GM12872 (cell line): Measurements from ENCODE around the gene TMEM272.
A peak's percentile ranks its signal among the peaks of the same experiment; 100 is the strongest.

ENCODE experiments used
- TF ChIP-seq, protein P1 (sequence below): IDR thresholded peaks from 3 replicates; pipeline ENCODE4 v1.5.1; 2011; ENCODE audit warnings: low read depth, mild to moderate bottlenecking, low read length, moderate library complexity; ENCODE audit not compliant: insufficient read depth

Gene TMEM272

DNA sequence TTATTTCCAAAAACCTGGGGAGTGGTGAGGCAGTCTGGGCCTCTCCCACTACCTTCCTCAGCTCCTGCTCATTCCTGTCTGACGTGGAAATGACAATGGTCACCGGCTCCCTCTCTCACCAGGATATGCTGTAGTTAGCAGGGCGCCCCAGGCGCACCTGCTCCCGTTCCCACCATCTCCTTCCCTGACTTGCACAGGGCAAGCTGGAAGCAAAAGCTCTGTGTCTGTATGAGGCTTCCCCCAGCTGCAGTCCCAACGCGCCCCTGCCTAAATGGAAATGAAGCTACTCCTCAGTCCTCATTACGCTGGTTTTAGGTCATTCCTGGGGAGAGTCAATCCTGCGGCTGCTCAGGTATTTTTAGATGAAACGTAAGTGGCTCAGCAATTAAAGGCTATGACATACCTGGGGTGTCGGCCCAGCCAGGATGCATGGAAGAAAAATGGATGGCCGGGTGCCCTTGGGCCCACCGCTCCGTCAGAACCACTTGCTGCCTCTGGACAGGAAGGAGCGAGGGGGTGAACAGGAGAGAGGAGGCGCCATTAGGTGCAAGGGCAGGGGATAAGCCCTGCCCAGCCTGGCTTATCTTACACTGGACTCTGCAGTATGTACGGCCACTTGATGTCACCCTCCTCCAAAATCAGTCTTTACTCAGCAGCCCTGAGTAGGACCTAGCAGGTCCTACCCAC, 73.4 kb downstream of the TMEM272 start:
- TF ChIP-seq, protein P1, sequence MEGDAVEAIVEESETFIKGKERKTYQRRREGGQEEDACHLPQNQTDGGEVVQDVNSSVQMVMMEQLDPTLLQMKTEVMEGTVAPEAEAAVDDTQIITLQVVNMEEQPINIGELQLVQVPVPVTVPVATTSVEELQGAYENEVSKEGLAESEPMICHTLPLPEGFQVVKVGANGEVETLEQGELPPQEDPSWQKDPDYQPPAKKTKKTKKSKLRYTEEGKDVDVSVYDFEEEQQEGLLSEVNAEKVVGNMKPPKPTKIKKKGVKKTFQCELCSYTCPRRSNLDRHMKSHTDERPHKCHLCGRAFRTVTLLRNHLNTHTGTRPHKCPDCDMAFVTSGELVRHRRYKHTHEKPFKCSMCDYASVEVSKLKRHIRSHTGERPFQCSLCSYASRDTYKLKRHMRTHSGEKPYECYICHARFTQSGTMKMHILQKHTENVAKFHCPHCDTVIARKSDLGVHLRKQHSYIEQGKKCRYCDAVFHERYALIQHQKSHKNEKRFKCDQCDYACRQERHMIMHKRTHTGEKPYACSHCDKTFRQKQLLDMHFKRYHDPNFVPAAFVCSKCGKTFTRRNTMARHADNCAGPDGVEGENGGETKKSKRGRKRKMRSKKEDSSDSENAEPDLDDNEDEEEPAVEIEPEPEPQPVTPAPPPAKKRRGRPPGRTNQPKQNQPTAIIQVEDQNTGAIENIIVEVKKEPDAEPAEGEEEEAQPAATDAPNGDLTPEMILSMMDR, result no peak

DNA sequence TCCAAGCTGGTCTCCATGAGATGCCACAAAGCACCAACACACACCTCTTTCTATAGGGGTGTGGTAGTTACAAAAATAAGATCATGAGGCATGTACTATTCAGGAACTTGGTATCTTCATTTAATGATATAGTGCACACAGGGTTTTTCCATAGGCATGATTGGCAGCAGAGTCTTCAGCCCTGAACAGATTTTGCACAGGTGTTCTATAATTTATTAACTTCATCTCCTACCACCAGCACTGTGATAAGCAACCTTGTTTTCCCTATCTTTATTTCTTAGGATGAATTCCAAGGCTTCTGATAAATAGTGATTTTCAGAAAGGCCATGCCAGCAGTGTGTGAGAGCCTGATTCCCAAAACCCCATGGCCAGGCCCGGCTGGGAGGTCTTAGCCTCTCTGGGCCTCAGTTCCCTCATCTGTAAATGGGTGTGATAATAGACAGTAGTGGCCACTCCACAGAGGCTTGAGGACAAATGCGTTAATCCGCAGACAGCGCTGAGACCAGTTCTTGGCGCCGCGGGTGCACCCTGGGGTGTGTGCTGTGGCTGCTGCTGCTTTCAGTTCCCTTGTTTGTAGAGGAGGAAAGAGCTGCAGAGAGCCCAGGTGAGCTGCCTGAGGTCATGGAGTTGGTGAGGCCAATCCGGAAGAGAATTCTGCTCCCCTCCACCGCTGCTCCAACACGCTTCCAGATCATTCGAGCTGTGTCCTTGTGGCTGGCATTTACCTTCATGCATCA, 74.1 kb downstream of the TMEM272 start:
- TF ChIP-seq, protein P1, result no peak

GRCh38 chr13:51770160-51770559, 74.8 kb downstream of the TMEM272 start:
- TF ChIP-seq, protein P1, result no peak

DNA sequence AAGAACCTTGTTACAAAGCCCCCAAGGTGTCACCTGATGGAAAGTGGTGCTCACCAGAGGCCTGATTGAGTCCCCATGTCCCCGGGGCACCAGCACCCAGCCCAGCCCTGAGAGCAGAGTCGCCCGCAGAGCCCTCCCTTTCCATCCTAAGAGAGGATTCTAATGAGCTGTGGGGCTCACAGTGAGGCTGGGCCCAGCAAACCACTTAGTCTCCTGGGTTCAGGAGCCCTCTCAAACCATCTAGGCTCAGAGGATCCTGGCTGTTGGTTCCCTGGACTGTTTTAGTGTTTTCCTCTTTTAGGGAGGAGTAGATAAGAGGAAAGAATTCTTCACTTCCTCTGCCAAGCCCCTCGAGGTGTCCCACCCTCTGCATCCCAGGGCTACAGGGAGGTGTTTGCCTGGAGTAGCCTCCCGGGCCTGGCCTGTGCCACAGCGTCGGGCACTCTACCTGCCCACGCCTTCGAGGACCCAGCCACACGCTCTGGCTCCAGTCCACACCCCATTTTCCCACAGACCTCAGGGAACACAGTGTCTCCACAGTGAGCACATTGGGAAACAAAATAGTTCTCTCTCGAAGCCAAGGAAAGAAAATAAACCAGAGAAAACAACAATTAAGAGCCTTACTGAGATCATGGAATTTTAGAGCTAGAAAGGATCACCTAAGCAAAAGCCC, 75.4 kb downstream of the TMEM272 start:
- TF ChIP-seq, protein P1, result no peak

- TF ChIP-seq, protein P1, result no peak
Observed at GRCh38 chr13:51768976-51769375, 76.0 kb downstream of the TMEM272 start.

- TF ChIP-seq, protein P1, result no peak
Observed at GRCh38 chr13:51768378-51768921, 76.5 kb downstream of the TMEM272 start.

- TF ChIP-seq, protein P1, result 0 out of 3 replicates have a peak, but pooled peaks have one; percentile 12
Observed at GRCh38 chr13:51767100-51767499, 77.9 kb downstream of the TMEM272 start.
